H1 (cell line): ENCODE data around the gene MBNL2. TPM values are rescaled to one million over a fixed set of nuclear protein-coding genes. Genes with fewer than 3 reads are reported as not detected.

Experiments used
- CTCF ChIA-PET: fragments of 300-600 bp; sonication (Branson Sonifier 250); formaldehyde crosslinking; loops from one replicate; lab custom pipeline; 2021; ENCODE audit not compliant: partially characterized antibody; lab: Charles Lee
- POLR2A ChIA-PET: fragments of 300-600 bp; sonication (Branson Sonifier 250); formaldehyde crosslinking; loops from one replicate; lab custom pipeline; 2021; ENCODE audit warnings: inconsistent platforms; ENCODE audit not compliant: partially characterized antibody; lab: Charles Lee
- DNase-seq, 2 experiments: peaks; one replicate each; pipeline versions ENCODE4 v3.0.0 to v3.0.0-alpha.2; 2010 to 2022; ENCODE audit warnings: low spot score in 2 of 2, low read depth in 1 of 2, mixed read lengths in 1 of 2
- FAIRE-seq: peaks from 2 replicates; lab custom pipeline; 2011; peaks lifted over from hg19 to GRCh38; lab: Jason Lieb, UNC
- H2AFZ ChIP-seq: 2 replicates; pipeline ENCODE4 v1.8.1; 2012; ENCODE audit warnings: low read length, inconsistent platforms
- H2AK5ac ChIP-seq: 2 replicates; pipeline ENCODE4 v1.6.1; 2013; ENCODE audit warnings: low read depth, low read length
- H2BK120ac ChIP-seq: replicated peaks from 2 replicates; pipeline ENCODE3; 2013; ENCODE audit warnings: low read depth, low read length, inconsistent platforms
- H2BK12ac ChIP-seq: 2 replicates; pipeline ENCODE4 v1.6.1; 2013; ENCODE audit warnings: low read depth, low read length
- H2BK15ac ChIP-seq: 2 replicates; pipeline ENCODE4 v1.6.1; 2013; ENCODE audit warnings: low read length
- H2BK20ac ChIP-seq: 2 replicates; pipeline ENCODE4 v1.6.1; 2013; ENCODE audit warnings: low read length
- H2BK5ac ChIP-seq: 2 replicates; pipeline ENCODE4 v1.6.1; 2013; ENCODE audit warnings: low read depth, low read length
- H3K14ac ChIP-seq: 2 replicates; pipeline ENCODE4 v1.6.1; 2013; ENCODE audit warnings: inconsistent platforms; ENCODE audit not compliant: insufficient read length
- H3K18ac ChIP-seq: 2 replicates; pipeline ENCODE4 v1.6.1; 2013; ENCODE audit warnings: low read length; ENCODE audit errors: extremely low read depth
- H3K23ac ChIP-seq: 2 replicates; pipeline ENCODE4 v1.6.1; 2013; ENCODE audit warnings: inconsistent platforms; ENCODE audit not compliant: insufficient read length
- H3K23me2 ChIP-seq: 2 replicates; pipeline ENCODE4 v1.6.1; 2013; ENCODE audit warnings: low read depth, low read length
- H3K27ac ChIP-seq: 2 replicates; pipeline ENCODE4 v1.6.1; 2011; ENCODE audit warnings: low read depth, low read length, inconsistent platforms
- H3K27me3 ChIP-seq, 4 experiments: replicated peaks in 1 of 4; 1 replicate in 1 of 4; 2 replicates in 3 of 4; pipeline versions ENCODE4 v1.6.1 to v1.8.1; 2011 to 2013; ENCODE audit warnings: low read length in 3 of 4, mild to moderate bottlenecking in 3 of 4, inconsistent platforms in 2 of 4, mixed read lengths in 2 of 4, moderate library complexity in 1 of 4; ENCODE audit not compliant: control insufficient read depth in 3 of 4, insufficient read depth in 3 of 4; ENCODE audit errors: extremely low read depth in 1 of 4
- H3K36me3 ChIP-seq, 4 experiments: 2 replicates each; pipeline versions ENCODE4 v1.6.1 to v1.8.1; 2011 to 2013; ENCODE audit warnings: mild to moderate bottlenecking in 4 of 4, low read length in 3 of 4, moderate library complexity in 2 of 4, control low read depth in 1 of 4, inconsistent platforms in 1 of 4; ENCODE audit not compliant: insufficient read depth in 4 of 4, control insufficient read depth in 2 of 4
- H3K4ac ChIP-seq: replicated peaks from 2 replicates; pipeline ENCODE3; 2013; ENCODE audit warnings: low read length, low read depth, mixed read lengths, inconsistent platforms; ENCODE audit not compliant: insufficient read length
- H3K4me1 ChIP-seq, 4 experiments: replicated peaks in 1 of 4; 1 replicate in 1 of 4; 2 replicates in 3 of 4; pipeline versions ENCODE4 v1.6.1 to v1.8.1; 2011 to 2013; ENCODE audit warnings: low read length in 3 of 4, inconsistent platforms in 2 of 4, mixed read lengths in 1 of 4; ENCODE audit not compliant: insufficient read depth in 4 of 4, control insufficient read depth in 3 of 4
- H3K4me2 ChIP-seq, 2 experiments: 2 replicates each; pipeline versions ENCODE4 v1.6.1 to v1.8.1; 2011 to 2013; ENCODE audit warnings: low read depth in 2 of 2, low read length in 2 of 2, control low read depth in 1 of 2, inconsistent platforms in 1 of 2, mild to moderate bottlenecking in 1 of 2; ENCODE audit not compliant: insufficient read depth in 1 of 2
- H3K4me3 ChIP-seq, 4 experiments: fragments of 200-600, 300-600 bp in 1 of 4; sonication (generic), shearing (Covaris generic), sonication (Bioruptor Twin) in 1 of 4; 2 replicates each; pipeline versions ENCODE4 v1.5.1 to v1.8.1; 2011 to 2016; ENCODE audit warnings: low read length in 4 of 4, low read depth in 3 of 4, control low read depth in 2 of 4, inconsistent platforms in 2 of 4, mild to moderate bottlenecking in 2 of 4, mixed read lengths in 1 of 4, moderate library complexity in 1 of 4; ENCODE audit not compliant: insufficient read depth in 2 of 4; ENCODE audit errors: extremely low read depth in 1 of 4
- H3K56ac ChIP-seq: replicated peaks from 2 replicates; pipeline ENCODE3; 2013; ENCODE audit warnings: low read depth, mild to moderate bottlenecking, mixed read lengths, low read length, inconsistent platforms; ENCODE audit not compliant: insufficient read length
- H3K79me1 ChIP-seq: 2 replicates; pipeline ENCODE4 v1.6.1; 2013; ENCODE audit warnings: low read depth, low read length, control low read depth
- H3K79me2 ChIP-seq, 2 experiments: 2 replicates each; pipeline versions ENCODE4 v1.6.1 to v1.8.1; 2012 to 2013; ENCODE audit warnings: low read length in 2 of 2, mild to moderate bottlenecking in 2 of 2, inconsistent platforms in 1 of 2; ENCODE audit not compliant: insufficient read depth in 2 of 2, control insufficient read depth in 1 of 2
- H3K9ac ChIP-seq, 4 experiments: replicated peaks in 1 of 4; 1 replicate in 1 of 4; 2 replicates in 3 of 4; pipeline versions ENCODE4 v1.6.1 to v1.8.1; 2011 to 2013; ENCODE audit warnings: low read depth in 3 of 4, low read length in 3 of 4, control low read depth in 2 of 4, mild to moderate bottlenecking in 2 of 4, moderate library complexity in 2 of 4, inconsistent platforms in 1 of 4; ENCODE audit errors: extremely low read depth in 1 of 4
- H3K9me3 ChIP-seq, 2 experiments: 2 replicates each; pipeline versions ENCODE4 v1.6.1 to v1.8.1; 2012 to 2013; ENCODE audit warnings: mild to moderate bottlenecking in 2 of 2, moderate library complexity in 2 of 2, control low read depth in 1 of 2, inconsistent platforms in 1 of 2, low read depth in 1 of 2, low read length in 1 of 2, mixed read lengths in 1 of 2; ENCODE audit not compliant: insufficient read depth in 2 of 2
- H4K20me1 ChIP-seq, 2 experiments: replicated peaks in 1 of 2; 2 replicates each; pipeline versions ENCODE3 to v1.8.1; 2011 to 2013; ENCODE audit warnings: inconsistent platforms in 2 of 2, low read length in 2 of 2, mild to moderate bottlenecking in 1 of 2; ENCODE audit not compliant: insufficient read depth in 2 of 2, control insufficient read depth in 1 of 2
- H4K5ac ChIP-seq: 2 replicates; pipeline ENCODE4 v1.6.1; 2013; ENCODE audit warnings: low read length, low read depth, mixed read lengths, inconsistent platforms; ENCODE audit not compliant: insufficient read length
- H4K8ac ChIP-seq: 2 replicates; pipeline ENCODE4 v1.8.0; 2013; ENCODE audit warnings: mild to moderate bottlenecking, moderate library complexity, low read length, inconsistent platforms; ENCODE audit not compliant: insufficient read depth; ENCODE audit errors: extremely low read depth
- H4K91ac ChIP-seq: replicated peaks from 2 replicates; pipeline ENCODE3; 2013; ENCODE audit warnings: low read length, mixed read lengths, inconsistent platforms; ENCODE audit not compliant: insufficient read length
- BACH1 ChIP-seq: IDR thresholded peaks from 2 replicates; pipeline ENCODE4 v1.6.1; 2012; ENCODE audit warnings: low read length, improper control_type of control experiment
- BRCA1 ChIP-seq: IDR thresholded peaks from 2 replicates; pipeline ENCODE4 v1.6.1; 2012; ENCODE audit warnings: low read depth, low read length, improper control_type of control experiment
- CREB1 ChIP-seq: IDR thresholded peaks from 2 replicates; pipeline ENCODE4 v1.6.1; 2012; ENCODE audit warnings: inconsistent platforms
- EP300 ChIP-seq, 2 experiments: IDR thresholded peaks; 1 replicate in 1 of 2; 2 replicates in 1 of 2; pipeline ENCODE4 v1.6.1; 2011 to 2012; ENCODE audit warnings: low read depth in 2 of 2, low read length in 2 of 2, mild to moderate bottlenecking in 2 of 2, borderline replicate concordance in 1 of 2, inconsistent platforms in 1 of 2, moderate library complexity in 1 of 2
- KDM1A ChIP-seq: fragments of 200-600, 300-600 bp; sonication (generic); IDR thresholded peaks from 2 replicates; pipeline ENCODE4 v1.7.1; 2016; ENCODE audit warnings: mild to moderate bottlenecking, low read length, borderline replicate concordance
- KDM4A ChIP-seq: IDR thresholded peaks from one replicate; pipeline ENCODE4 v1.7.1; 2012; ENCODE audit warnings: low read depth, mild to moderate bottlenecking, moderate library complexity, low read length, inconsistent platforms; ENCODE audit not compliant: severe bottlenecking
- PHF8 ChIP-seq: fragments of 200-600 bp; sonication (generic); conservative IDR thresholded peaks from 2 replicates; pipeline ENCODE4 v1.7.1; 2012; ENCODE audit warnings: low read depth, mild to moderate bottlenecking, inconsistent platforms, low read length, moderate library complexity
- POLR2A ChIP-seq, 2 experiments: IDR thresholded peaks; 1 replicate in 1 of 2; 2 replicates in 1 of 2; pipeline ENCODE4 v1.6.1; 2011; ENCODE audit warnings: low read depth in 2 of 2, low read length in 2 of 2, mild to moderate bottlenecking in 2 of 2; ENCODE audit errors: control extremely low read depth in 1 of 2
- RXRA ChIP-seq: IDR thresholded peaks from 2 replicates; pipeline ENCODE4 v1.6.1; 2011; ENCODE audit warnings: low read depth, mild to moderate bottlenecking, low read length, moderate library complexity; ENCODE audit not compliant: insufficient read depth
- SIX5 ChIP-seq: IDR thresholded peaks from 2 replicates; pipeline ENCODE4 v1.6.1; 2011; ENCODE audit warnings: mild to moderate bottlenecking, low read depth, low read length
- SUZ12 ChIP-seq: fragments of 200-600 bp; sonication (generic); IDR thresholded peaks from 2 replicates; pipeline ENCODE4 v1.6.1; 2012; ENCODE audit warnings: mild to moderate bottlenecking, inconsistent platforms, low read length, moderate library complexity, mixed read lengths
- TBP ChIP-seq: IDR thresholded peaks from 2 replicates; pipeline ENCODE4 v1.6.1; 2011; ENCODE audit warnings: low read depth, low read length, improper control_type of control experiment
- TCF12 ChIP-seq: IDR thresholded peaks from 2 replicates; pipeline ENCODE4 v1.6.1; 2011; ENCODE audit warnings: low read depth, mild to moderate bottlenecking, low read length
- WGBS, 2 experiments: shearing (Covaris generic) in 1 of 2; methylation state at CpG; one replicate each; pipeline versions ENCODE4 v1.1.6 to v1.1.7; 2013 to 2015; ENCODE audit warnings: low lambda C conversion rate in 2 of 2, mixed read lengths in 2 of 2, inconsistent platforms in 1 of 2, low coverage in 1 of 2, missing lambda C conversion rate in 1 of 2; ENCODE audit not compliant: insufficient replicate concordance in 2 of 2, insufficient coverage in 1 of 2, insufficient read length in 1 of 2; ENCODE audit errors: extremely low coverage in 1 of 2, missing lambda C conversion rate in 1 of 2; 5-methylcytosine and 5-hydroxymethylcytosine counted together
- polyA plus RNA-seq, 7 experiments: library from polyadenylated mRNA; depleted of rRNA in 3 of 7; stranded (reverse) in 5 of 7; unstranded in 2 of 7; fragments of >200 nt in 5 of 7; fragments of 200-250 nt in 2 of 7; gene quantifications; 1 replicate in 5 of 7; 2 replicates in 1 of 7; 4 replicates in 1 of 7; pipeline versions ENCODE4 v1.2.1 to v1.2.3, GENCODE V29; 2011 to 2013; ENCODE audit warnings: missing spikeins in 2 of 7, mixed read lengths in 2 of 7
- total RNA-seq: library from RNA; stranded (reverse); fragmentation: NEBNext Ultra II Directional; extraction: Animal tissue kit (Norgen Biotek cat#: 25700); gene quantifications from 2 replicates; pipeline ENCODE4 v1.2.1, GENCODE V29; 2021

MBNL2 gene
- total and polyA plus RNA-seq, 2 of the 8 experiments (the other 6 are each of a cell fraction or from before 2014, with no cell fraction given), result 1.0 to 2.6 TPM

- 0% methylated on average over 15 of the region's 94 CpGs; no CpG with 5 or more reads in 1 of the 2 experiments for WGBS, 2 experiments
- FAIRE-seq, result no peak
- peaks cover 3% of the 10 kb centered on the region; the same call in 1 of the 2 replicates for H3K79me1 ChIP-seq
- H3K27me3 ChIP-seq, result no peaks in the 10 kb centered on the region
- ChIA-PET POLR2A (interaction anchor here (0.8 to 2.7 kb wide), 6 partner anchors 10 to 25 kb away, joined by 3 to 11 read pairs (median 3); no protein-coding TSS in a partner anchor), CTCF (interaction anchor here (0.7 to 1.6 kb wide), 3 partner anchors 28 to 195 kb away, joined by 3 to 4 read pairs (median 4); no protein-coding TSS in a partner anchor)
- H3K9me3 ChIP-seq, result no peaks in the 10 kb centered on the region
- peak within 1 kb of the TSS; percentile 80 to 98 (median 96) for H3K4me3 ChIP-seq
- peak within 1 kb of the TSS; percentile 83 for H3K4ac ChIP-seq
- H3K14ac ChIP-seq, result no peak within 1 kb of the TSS
- H3K4me2 ChIP-seq, result peak within 1 kb of the TSS; percentile 93 to 97
- H4K8ac ChIP-seq, result peak within 1 kb of the TSS; percentile 92
- H3K79me2 ChIP-seq, result peaks cover 3 to 45% of the 10 kb centered on the region in 2 experiments; a peak in 3 of 4 replicates
- peaks cover 0 to 3% (median 1%) of the 10 kb centered on the region in 4 experiments; a peak in 2 of 7 replicates for H3K4me1 ChIP-seq
- H4K5ac ChIP-seq, result peak within 1 kb of the TSS; percentile 45
- peak within 1 kb of the TSS; percentile 54; the same call in 1 of the 2 replicates for H2BK12ac ChIP-seq
- no peak within 1 kb of the TSS for H3K56ac ChIP-seq
- H4K91ac ChIP-seq, result peak within 1 kb of the TSS; percentile 79
- no peak within 1 kb of the TSS for H2BK20ac ChIP-seq
- H3K9ac ChIP-seq, result peak within 1 kb of the TSS; percentile 86 to 91 (median 90)
- DNase-seq, result peak; percentile 74 to 86
- peak within 1 kb of the TSS; percentile 98 for H2AFZ ChIP-seq
- peak within 1 kb of the TSS; percentile 85 for H3K27ac ChIP-seq
- peaks cover 0 to 2% (median 0%) of the 10 kb centered on the region in 4 experiments; a peak in 1 of 8 replicates for H3K36me3 ChIP-seq
- H2BK5ac ChIP-seq, result peak within 1 kb of the TSS; percentile 84
- H3K23me2 ChIP-seq, result peaks cover 12% of the 10 kb centered on the region
- H2AK5ac ChIP-seq, result no peak within 1 kb of the TSS
- H2BK15ac ChIP-seq, result no peak within 1 kb of the TSS
- H2BK120ac ChIP-seq, result no peak within 1 kb of the TSS
- peak within 1 kb of the TSS; percentile 73 for H3K18ac ChIP-seq
- peaks cover 0 to 3% of the 10 kb centered on the region in 2 experiments for H4K20me1 ChIP-seq
- no peak within 1 kb of the TSS for H3K23ac ChIP-seq
- TF ChIP-seq TBP (no peak; the same call in 1 of the 2 replicates), KDM4A (no peak), TCF12 (no peak), PHF8 (peak; percentile 72), SIX5 (no peak), SUZ12 (no peak), BRCA1 (no peak), CREB1 (no peak), POLR2A (IDR thresholded peaks at IDR 0.05; ENCODE audit: control extremely low read depth in 1 of 2, low read depth in 2 of 2, low read length in 2 of 2) (peak in 1 of 2 experiments; percentile 67; a peak in 2 of 3 replicates), KDM1A (no peak), BACH1 (no peak), RXRA (no peak), EP300 (IDR thresholded peaks at IDR 0.05; ENCODE audit: borderline replicate concordance in 1 of 2, low read depth in 2 of 2, low read length in 2 of 2) (no peak)
Observed at GRCh38 chr13:97433727-97434396, 211.7 kb downstream of the MBNL2 start, which contains the start of gene RAP2A. Gene RAP2A, plus strand, starts transcription at chr13:97434169. Its CDS starts 302 bp downstream, at chr13:97434471.
